Body of pancreas (tissue), 4 donors: ENCODE data around the gene GOLT1B. TPM values are rescaled to one million over a fixed set of nuclear protein-coding genes. Genes with fewer than 3 reads are reported as not detected.
A peak's percentile ranks its signal among the peaks of the same experiment; 100 is the strongest.

ENCODE experiments used
- ATAC-seq: fragments of 150-250 bp; one replicate; pipeline ENCODE4 v1.9.1; 2016
- DNase-seq, 4 donors: peaks; one replicate each; pipeline ENCODE4 v3.0.0-alpha.2; 2019
- H3K27ac ChIP-seq, 4 donors: fragments of 200-600 bp; sonication (generic); 1 replicate in 3 of 4; 2 replicates in 1 of 4; pipeline versions ENCODE4 v1.5.1 to v1.6.1; 2016 to 2019; ENCODE audit warnings: mild to moderate bottlenecking in 1 of 4, mixed read lengths in 1 of 4, moderate library complexity in 1 of 4
- H3K27me3 ChIP-seq, 2 donors: fragments of 200-600 bp; sonication (generic); one replicate each; pipeline ENCODE4 v1.6.0; 2016; ENCODE audit warnings: mild to moderate bottlenecking in 1 of 2
- H3K36me3 ChIP-seq, 2 donors: fragments of 200-600 bp; sonication (generic); replicated peaks in 1 of 2; 2 replicates each; pipeline ENCODE4 v1.5.1; 2016; ENCODE audit warnings: low read depth in 2 of 2; ENCODE audit not compliant: insufficient read depth in 1 of 2
- H3K4me1 ChIP-seq: fragments of 200-600 bp; sonication (generic); one replicate; pipeline ENCODE4 v1.6.0; 2016
- H3K4me3 ChIP-seq, 2 donors: fragments of 200-600 bp; sonication (generic); 1 replicate in 1 of 2; 2 replicates in 1 of 2; pipeline ENCODE4 v1.5.1; 2016 to 2019
- H3K9me3 ChIP-seq, 3 donors: fragments of 200-600 bp; sonication (generic); 1 replicate in 2 of 3; 2 replicates in 1 of 3; pipeline ENCODE4 v1.5.1; 2016
- CTCF ChIP-seq, 7 experiments: fragments of 450-650 bp in 4 of 7; fragments of 200-600 bp in 3 of 7; sonication (generic) in 3 of 7; IDR thresholded peaks; one replicate each; pipeline ENCODE4 v1.5.1; 2016 to 2019; ENCODE audit warnings: antibody characterized with exemption in 7 of 7
- POLR2A ChIP-seq, 3 donors: fragments of 450-650 bp; IDR thresholded peaks; one replicate each; pipeline ENCODE4 v1.6.1; 2016; ENCODE audit warnings: antibody characterized with exemption in 3 of 3, mild to moderate bottlenecking in 2 of 3
- WGBS, 2 donors: methylation state at CpG; one replicate each; pipeline ENCODE4 v1.1.5; 2017; 5-methylcytosine and 5-hydroxymethylcytosine counted together
- intact Hi-C: fragments of 100-400 bp; cut with DNase I; formaldehyde crosslinking; loops from one replicate; pipeline ENCODE4 v1.15.1; 2023
- total RNA-seq, 2 donors: library from RNA; depleted of rRNA; stranded (reverse); fragments of >200 nt; gene quantifications; one replicate each; pipeline ENCODE4 v1.1.0, GENCODE V29; 2016

The GOLT1B gene
- total RNA-seq, 2 donors from 2014 or later: 16.3 to 18.5 TPM

- 0 to 1% methylated on average over 10 to 14 of the region's 14 CpGs for WGBS, 2 donors
- Histone ChIP-seq H3K36me3 (no peaks in the 10 kb centered on the region), H3K4me1 (peaks cover 43% of the 10 kb centered on the region), H3K27ac (peak overlapping the region; percentile 63 to 90 (median 85)), H3K9me3 (no peaks in the 10 kb centered on the region), H3K27me3 (no peaks in the 10 kb centered on the region), H3K4me3 (peak overlapping the region; percentile 83)
- peak; percentile 16 to 44 (median 37) for DNase-seq
- intact Hi-C loops: no loop called here
- peak; percentile 7 for ATAC-seq
- TF ChIP-seq POLR2A (IDR thresholded peaks at IDR 0.05) (no peak), CTCF (IDR thresholded peaks at IDR 0.05) (no peak)
Measured at GRCh38 chr12:21502164-21502496, 541 bp downstream of the GOLT1B start.

- no peaks in the 10 kb centered on the region for H3K9me3 ChIP-seq
- no peak overlapping the region for H3K4me3 ChIP-seq
- H3K36me3 ChIP-seq: no peaks in the 10 kb centered on the region
- peaks cover 43% of the 10 kb centered on the region for H3K4me1 ChIP-seq
- 70 to 78% methylated on average over 1 of the region's 1 CpG for WGBS, 2 donors
- TF ChIP-seq CTCF (IDR thresholded peaks at IDR 0.05) (no peak), POLR2A (IDR thresholded peaks at IDR 0.05) (no peak)
- DNase-seq: no peak
- no peaks in the 10 kb centered on the region for H3K27me3 ChIP-seq
- intact Hi-C loops: no loop called here
- no peak for ATAC-seq
- no peak overlapping the region for H3K27ac ChIP-seq
Measured at GRCh38 chr12:21502872-21503271, 1.3 kb downstream of the GOLT1B start.

- no peaks in the 10 kb centered on the region for H3K27me3 ChIP-seq
- no peaks in the 10 kb centered on the region for H3K9me3 ChIP-seq
- no peak overlapping the region for H3K4me3 ChIP-seq
- no peak overlapping the region for H3K27ac ChIP-seq
- ATAC-seq (no peak), DNase-seq (no peak)
- H3K4me1 ChIP-seq: peaks cover 35% of the 10 kb centered on the region
- WGBS, 2 donors: 22 to 31% methylated on average over 2 of the region's 2 CpGs
- no peak for TF ChIP-seq CTCF (IDR thresholded peaks at IDR 0.05)
- no peak for TF ChIP-seq POLR2A (IDR thresholded peaks at IDR 0.05)
- peaks cover 0 to 3% of the 10 kb centered on the region in 2 donors for H3K36me3 ChIP-seq
- intact Hi-C loops: no loop called here
Measured at GRCh38 chr12:21505888-21506287, 4.3 kb downstream of the GOLT1B start.

GRCh38 chr12:21507849-21508248 lies 6.3 kb downstream of the GOLT1B start:
- H3K36me3 ChIP-seq: peaks cover 0 to 5% of the 10 kb centered on the region in 2 donors
- TF ChIP-seq CTCF (IDR thresholded peaks at IDR 0.05): no peak
- no peak for TF ChIP-seq POLR2A (IDR thresholded peaks at IDR 0.05)
- no peaks in the 10 kb centered on the region for H3K9me3 ChIP-seq
- no peak overlapping the region for H3K27ac ChIP-seq
- 72 to 73% methylated on average over 2 of the region's 2 CpGs for WGBS, 2 donors
- no peaks in the 10 kb centered on the region for H3K27me3 ChIP-seq
- H3K4me1 ChIP-seq: peaks cover 33% of the 10 kb centered on the region
- H3K4me3 ChIP-seq: no peak overlapping the region
- intact Hi-C loops: no loop called here
- ATAC-seq (no peak), DNase-seq (no peak)

GRCh38 chr12:21509768-21510167 lies 8.2 kb downstream of the GOLT1B start:
- peaks cover 0 to 13% of the 10 kb centered on the region in 2 donors for H3K36me3 ChIP-seq
- no peak for TF ChIP-seq CTCF (IDR thresholded peaks at IDR 0.05)
- no peak for TF ChIP-seq POLR2A (IDR thresholded peaks at IDR 0.05)
- H3K27ac ChIP-seq: no peak overlapping the region
- DNase-seq (no peak), ATAC-seq (no peak)
- H3K9me3 ChIP-seq: no peaks in the 10 kb centered on the region
- WGBS, 2 donors: 42 to 46% methylated on average over 2 of the region's 2 CpGs
- no peak overlapping the region for H3K4me3 ChIP-seq
- intact Hi-C loops: no loop called here
- H3K27me3 ChIP-seq: no peaks in the 10 kb centered on the region
- peaks cover 13% of the 10 kb centered on the region for H3K4me1 ChIP-seq
